ENCODE measurements around the gene TMEM126B.
"Not testable (repeated sequence)": the region's sequence is repeated elsewhere in the genome, so short reads cannot be mapped to it uniquely, and the experiment has no call there.

The TMEM126B gene

GRCh38 chr11:85627998-85628770, at the start of gene TMEM126B:
TSS of gene TMEM126B (plus strand) at chr11:85628593. CDS start at chr11:85628608, 15 bp downstream.
- in situ Hi-C loops (cut with HindIII; ENCODE audit: low sequenced_read_pairs), result no loop called here

GRCh38 chr11:85582111-85582510, 46.3 kb upstream of the TMEM126B start:
- in situ Hi-C loops (cut with HindIII; ENCODE audit: low sequenced_read_pairs), result no loop called here

DNA sequence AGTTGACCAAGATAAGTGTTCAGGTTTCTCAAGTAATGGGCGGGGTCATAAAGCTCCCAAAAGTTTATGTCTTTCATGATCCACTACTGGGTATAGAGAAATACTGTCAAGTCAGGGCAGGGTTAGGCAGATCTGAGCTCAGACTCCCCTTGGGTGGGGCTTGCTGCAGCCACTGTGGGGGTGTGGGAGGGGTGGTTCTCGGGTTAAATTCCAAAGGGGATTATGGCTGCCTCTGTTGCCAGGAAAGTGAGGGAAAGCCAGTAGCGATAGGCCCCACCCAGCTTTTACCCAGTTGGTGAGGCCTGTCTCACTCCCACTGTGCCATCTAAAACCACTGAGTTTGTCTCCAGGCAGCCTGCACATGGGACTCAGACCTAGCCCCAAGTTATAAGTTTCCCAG, 39.0 kb upstream of the TMEM126B start:
- in situ Hi-C loops (cut with HindIII; ENCODE audit: low sequenced_read_pairs), result no loop called here

GRCh38 chr11:85590848-85591483, 37.4 kb upstream of the TMEM126B start:
- in situ Hi-C loops (cut with HindIII; ENCODE audit: low sequenced_read_pairs), result no loop called here

DNA sequence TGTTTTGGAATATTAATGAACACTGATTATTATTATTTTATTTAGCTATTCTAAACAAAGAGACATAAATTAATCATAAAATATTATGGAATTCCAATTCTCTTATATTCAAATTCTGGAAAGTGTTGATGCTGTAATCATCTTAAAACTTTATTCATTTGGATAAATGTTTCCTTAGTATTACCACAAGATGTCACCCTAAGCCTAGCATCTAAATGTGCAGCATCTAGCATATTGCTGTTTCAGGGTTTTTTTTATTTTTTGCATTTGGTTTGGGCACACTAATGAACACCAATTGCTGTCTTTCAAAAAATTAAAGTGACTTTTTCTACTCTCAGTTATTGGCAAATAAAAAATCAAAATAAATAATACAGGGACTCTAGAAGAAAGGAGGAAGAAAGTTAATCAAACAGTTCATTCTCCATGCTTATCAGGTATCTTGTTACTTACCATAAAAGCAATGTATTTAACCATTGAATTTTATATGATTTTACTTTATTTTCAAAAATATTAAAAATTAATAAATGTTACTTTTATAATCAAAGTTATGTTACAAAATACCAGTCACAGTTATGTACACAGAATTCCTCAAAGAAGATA, 33.0 kb upstream of the TMEM126B start:
- in situ Hi-C loops (cut with HindIII; ENCODE audit: low sequenced_read_pairs), result no loop called here

DNA sequence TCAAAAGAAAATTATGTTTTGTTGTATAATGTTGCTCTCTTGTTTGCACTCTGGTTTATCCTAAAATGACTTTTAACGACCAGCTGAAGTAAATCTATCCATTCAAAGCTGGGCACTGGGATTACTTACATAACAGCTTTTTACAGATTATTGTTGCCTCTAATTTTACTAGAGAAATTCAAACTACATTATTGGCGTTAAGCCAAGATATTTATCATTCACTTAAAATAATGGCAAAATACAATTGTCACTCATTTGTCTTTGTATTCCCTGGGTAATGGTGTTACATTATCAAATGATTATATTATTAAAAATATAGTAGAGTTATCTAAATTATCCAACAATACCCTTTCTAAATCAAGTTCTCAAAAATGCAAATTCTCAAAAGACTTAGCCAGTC, 31.5 kb upstream of the TMEM126B start:
- in situ Hi-C loops (cut with HindIII; ENCODE audit: low sequenced_read_pairs), result no loop called here

- in situ Hi-C loops (cut with HindIII; ENCODE audit: low sequenced_read_pairs), result no loop called here
Measured at GRCh38 chr11:85599083-85599482, 29.3 kb upstream of the TMEM126B start.

DNA sequence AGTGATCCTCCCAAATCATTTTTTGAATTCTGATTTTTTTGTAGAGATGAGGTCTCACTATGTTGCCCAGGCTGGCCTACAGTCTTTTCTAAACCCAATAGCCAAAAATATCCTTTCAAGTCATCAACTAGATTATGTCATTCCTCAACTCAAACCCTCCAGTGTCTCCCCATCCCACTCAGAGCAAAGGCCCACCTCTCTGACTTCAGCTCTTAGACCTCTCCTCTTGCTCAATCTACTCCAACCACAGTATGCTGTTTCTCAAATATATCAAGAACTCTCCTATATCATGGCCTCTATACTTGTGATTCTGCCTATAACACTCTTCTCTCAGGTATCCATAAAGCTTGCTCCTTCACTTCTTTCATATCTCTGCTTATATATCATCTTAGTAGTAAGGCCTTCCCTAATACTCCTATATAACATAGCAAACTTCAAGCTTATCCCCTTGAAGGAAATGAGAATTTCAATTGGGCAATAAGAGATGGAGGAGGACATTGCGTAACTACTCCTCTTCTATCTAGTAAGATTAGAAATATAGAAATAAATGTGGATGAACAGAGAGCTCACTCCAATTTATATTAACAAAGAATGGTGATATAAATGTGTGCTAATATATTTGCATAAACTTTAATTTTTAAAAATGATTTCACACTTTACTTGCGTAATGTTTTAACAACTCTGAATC, 25.7 kb upstream of the TMEM126B start:
- in situ Hi-C loops (cut with HindIII; ENCODE audit: low sequenced_read_pairs), result no loop called here

- in situ Hi-C loops (cut with HindIII; ENCODE audit: low sequenced_read_pairs), result no loop called here
Measured at GRCh38 chr11:85603220-85603619, 25.2 kb upstream of the TMEM126B start.

DNA sequence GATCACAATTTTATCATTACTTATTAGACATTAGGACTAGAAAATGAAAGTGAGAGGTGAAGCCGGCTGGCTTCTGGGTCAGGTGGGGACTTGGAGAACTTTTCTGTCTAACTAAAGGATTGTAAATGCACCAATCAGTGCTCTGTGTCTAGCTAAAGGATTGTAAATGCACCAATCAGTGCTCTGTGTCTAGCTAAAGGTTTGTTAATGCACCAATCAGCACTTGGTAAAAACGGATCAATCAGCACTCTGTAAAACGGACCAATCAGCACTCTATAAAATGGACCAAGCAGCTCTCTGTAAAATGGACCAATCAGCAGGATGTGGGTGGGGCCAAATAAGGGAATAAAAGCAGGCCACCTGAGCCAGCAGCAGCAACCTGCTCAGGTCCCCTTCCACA, 22.2 kb upstream of the TMEM126B start:
- in situ Hi-C loops (cut with HindIII; ENCODE audit: low sequenced_read_pairs), result not testable (repeated sequence)

GRCh38 chr11:85608621-85609020, 19.8 kb upstream of the TMEM126B start:
- in situ Hi-C loops (cut with HindIII; ENCODE audit: low sequenced_read_pairs), result not testable (repeated sequence)

DNA sequence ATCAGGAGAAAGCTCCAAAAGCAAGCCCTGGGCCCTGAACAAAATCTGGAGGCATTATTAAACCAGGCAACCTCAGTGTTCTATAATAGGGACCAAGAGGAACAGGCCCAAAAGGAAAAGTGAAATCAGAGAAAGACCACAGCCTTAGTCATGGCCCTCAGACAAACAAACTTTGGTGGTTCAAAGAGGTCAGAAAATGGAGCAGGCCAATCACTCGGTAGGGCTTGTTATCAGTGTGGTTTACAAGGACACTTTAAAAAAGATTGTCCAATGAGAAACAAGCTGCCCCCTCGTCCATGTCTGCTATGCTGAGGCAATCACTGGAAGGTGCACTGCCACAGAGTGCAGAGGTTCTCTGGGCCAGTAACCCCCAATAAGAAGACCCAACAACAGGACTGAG, 19.1 kb upstream of the TMEM126B start:
- in situ Hi-C loops (cut with HindIII; ENCODE audit: low sequenced_read_pairs), result not testable (repeated sequence)

- in situ Hi-C loops (cut with HindIII; ENCODE audit: low sequenced_read_pairs), result not testable (repeated sequence)
Measured at GRCh38 chr11:85611643-85612042, 16.8 kb upstream of the TMEM126B start.

DNA sequence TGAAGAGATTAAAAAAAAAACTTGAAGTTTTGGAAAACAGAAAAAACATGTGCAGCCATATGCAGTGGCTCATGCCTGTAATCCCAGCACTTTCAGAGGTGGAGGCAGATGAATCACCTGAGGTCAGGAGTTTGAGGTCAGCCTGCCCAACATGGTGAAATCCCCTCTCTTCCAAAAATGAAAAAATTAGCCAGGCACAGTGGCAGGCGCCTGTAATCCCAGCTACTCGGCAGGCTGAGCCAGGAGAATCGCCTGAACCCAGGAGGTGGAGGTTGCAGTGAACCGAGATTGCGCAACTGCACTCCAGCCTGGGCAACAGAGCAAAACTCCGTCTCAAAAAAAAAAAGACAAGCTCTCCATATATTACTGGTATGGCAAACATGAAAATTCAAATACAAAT, 8.9 kb upstream of the TMEM126B start:
- in situ Hi-C loops (cut with HindIII; ENCODE audit: low sequenced_read_pairs), result no loop called here

- in situ Hi-C loops (cut with HindIII; ENCODE audit: low sequenced_read_pairs), result no loop called here
Measured at GRCh38 chr11:85620256-85620655, 8.1 kb upstream of the TMEM126B start.

DNA sequence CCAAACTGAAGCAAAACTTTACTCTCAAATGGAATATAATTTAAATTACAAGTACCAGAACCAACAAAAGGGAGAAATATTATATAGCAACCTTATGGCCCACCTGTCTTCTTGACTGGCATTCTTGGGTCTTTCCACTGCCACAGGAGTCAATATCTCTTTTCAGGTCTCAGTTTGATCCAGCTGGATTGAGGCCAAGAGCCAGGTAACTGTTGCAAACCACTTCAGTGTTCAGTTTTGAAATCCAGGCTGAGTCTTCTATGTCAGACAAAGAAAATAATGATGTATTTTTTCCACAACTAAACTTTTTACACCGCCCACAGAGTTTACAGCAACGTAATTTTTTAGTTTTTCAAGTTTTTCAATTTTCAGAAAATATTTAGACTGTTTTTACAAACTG, 1.9 kb upstream of the TMEM126B start:
- in situ Hi-C loops (cut with HindIII; ENCODE audit: low sequenced_read_pairs), result no loop called here

DNA sequence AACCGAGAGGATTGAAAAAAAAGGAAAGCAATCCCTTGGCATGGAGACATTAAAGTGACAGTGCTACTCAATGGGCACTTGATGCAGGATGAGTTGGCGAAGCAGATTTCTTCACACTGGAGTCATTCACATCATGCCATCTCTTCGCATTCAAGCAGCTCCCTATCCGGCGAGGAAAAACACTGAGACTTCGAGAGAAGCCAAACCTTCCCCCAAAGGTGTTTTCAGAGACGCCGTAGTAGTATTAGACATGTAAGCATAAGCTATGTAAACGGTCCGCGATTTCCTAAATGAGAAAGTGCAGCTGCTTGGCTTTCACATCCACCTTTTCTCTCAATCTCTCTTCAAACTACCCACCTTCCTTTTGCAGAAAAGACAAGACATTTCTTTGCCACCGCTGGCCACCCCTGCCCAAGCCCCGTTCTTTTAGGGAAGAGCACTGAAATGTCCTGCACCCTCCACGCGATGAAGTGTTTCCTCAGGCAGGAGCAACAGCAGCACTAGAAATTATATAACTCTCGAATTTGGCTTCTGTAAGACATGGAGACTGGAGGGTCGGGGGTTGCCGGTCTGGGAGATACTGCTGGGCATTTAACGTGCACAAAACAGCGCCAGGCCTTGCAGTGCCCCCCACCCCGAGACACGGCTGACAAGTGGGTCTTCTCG, 928 bp upstream of the TMEM126B start, which contains the start of gene DLG2:
DLG2 (minus strand) TSS at position 13 of the 666 bp plus-strand sequence.
- in situ Hi-C loops (cut with HindIII; ENCODE audit: low sequenced_read_pairs), result no loop called here

GRCh38 chr11:85628771-85629341, 463 bp downstream of the TMEM126B start:
- in situ Hi-C loops (cut with HindIII; ENCODE audit: low sequenced_read_pairs), result no loop called here

DNA sequence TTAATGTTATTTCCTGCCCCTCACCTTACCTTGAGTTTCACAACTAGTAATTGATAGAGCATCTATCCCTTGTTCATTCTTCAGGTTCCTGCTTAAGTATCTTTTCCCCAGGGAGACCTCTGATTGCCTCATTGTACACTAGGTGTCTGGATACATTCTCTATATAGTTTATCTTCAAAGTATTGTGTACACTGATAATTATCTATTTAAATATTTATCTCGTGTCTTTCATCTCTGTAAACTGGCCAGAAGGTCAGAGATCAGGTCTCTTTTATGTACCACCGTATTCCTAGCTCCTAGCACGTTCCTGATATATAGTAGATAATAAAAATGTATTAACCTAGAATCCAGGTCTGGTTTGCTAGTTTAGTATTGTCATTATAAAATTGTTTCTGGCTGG, 6.4 kb downstream of the TMEM126B start:
- in situ Hi-C loops (cut with HindIII; ENCODE audit: low sequenced_read_pairs), result no loop called here

- in situ Hi-C loops (cut with HindIII; ENCODE audit: low sequenced_read_pairs), result no loop called here
Measured at GRCh38 chr11:85643191-85643614, 14.8 kb downstream of the TMEM126B start.
